Astrocyte of the spinal cord (primary cell): ENCODE results near the gene IL22RA2.

Experiments used
- DNase-seq: peaks from one replicate; pipeline ENCODE4 v3.0.0; 2011; ENCODE audit warnings: low read depth, low spot score
- H3K4me3 ChIP-seq: 2 replicates; pipeline ENCODE4 v1.5.1; 2011; ENCODE audit warnings: low read depth, mild to moderate bottlenecking, low read length, moderate library complexity
- CTCF ChIP-seq: IDR thresholded peaks from 2 replicates; pipeline ENCODE4 v1.5.1; 2012; ENCODE audit warnings: low read depth, mild to moderate bottlenecking, low read length, inconsistent platforms
- in situ Hi-C: cut with HindIII; loops from 2 replicates; pipeline ENCODE4 v1.10.0; 2017; ENCODE audit warnings: low sequenced_read_pairs

IL22RA2 gene

DNA sequence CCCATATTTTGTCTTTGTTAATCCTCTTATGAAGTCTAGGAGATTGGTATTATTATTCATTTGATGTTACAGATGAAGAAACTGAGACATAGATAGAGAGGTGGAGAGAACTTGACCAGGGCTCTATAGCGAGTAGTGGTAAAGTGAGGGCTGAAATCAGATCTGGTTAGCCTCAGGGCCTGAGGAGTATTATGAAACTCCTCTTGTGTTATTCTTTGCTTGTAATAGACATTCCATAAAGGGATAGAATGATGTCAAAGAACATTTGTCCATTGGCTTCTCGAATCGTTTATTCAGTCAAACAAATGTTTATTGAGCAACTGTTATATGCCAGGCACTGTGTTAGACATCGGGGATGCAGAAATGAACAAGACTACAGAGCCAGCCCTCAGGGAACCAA lies at the start of gene IL22RA2:
TSS of gene IL22RA2 (minus strand) at position 144 of the 400 bp plus-strand sequence. CDS start 11,895 bp downstream, outside the sequence.
- H3K4me3 ChIP-seq, result no peak within 1 kb of the TSS
- DNase-seq, result no peak
- in situ Hi-C loops, result no loop called here
- no peak for TF ChIP-seq CTCF

GRCh38 chr6:137222381-137222780 lies 48.9 kb upstream of the IL22RA2 start:
- H3K4me3 ChIP-seq, result no peak overlapping the region
- in situ Hi-C loops, result no loop called here
- TF ChIP-seq CTCF, result no peak
- no peak for DNase-seq

GRCh38 chr6:137219664-137220252 lies 46.3 kb upstream of the IL22RA2 start:
- DNase-seq, result no peak
- H3K4me3 ChIP-seq, result peak overlapping the region; percentile 92
- in situ Hi-C loops, result no loop called here
- TF ChIP-seq CTCF, result no peak

DNA sequence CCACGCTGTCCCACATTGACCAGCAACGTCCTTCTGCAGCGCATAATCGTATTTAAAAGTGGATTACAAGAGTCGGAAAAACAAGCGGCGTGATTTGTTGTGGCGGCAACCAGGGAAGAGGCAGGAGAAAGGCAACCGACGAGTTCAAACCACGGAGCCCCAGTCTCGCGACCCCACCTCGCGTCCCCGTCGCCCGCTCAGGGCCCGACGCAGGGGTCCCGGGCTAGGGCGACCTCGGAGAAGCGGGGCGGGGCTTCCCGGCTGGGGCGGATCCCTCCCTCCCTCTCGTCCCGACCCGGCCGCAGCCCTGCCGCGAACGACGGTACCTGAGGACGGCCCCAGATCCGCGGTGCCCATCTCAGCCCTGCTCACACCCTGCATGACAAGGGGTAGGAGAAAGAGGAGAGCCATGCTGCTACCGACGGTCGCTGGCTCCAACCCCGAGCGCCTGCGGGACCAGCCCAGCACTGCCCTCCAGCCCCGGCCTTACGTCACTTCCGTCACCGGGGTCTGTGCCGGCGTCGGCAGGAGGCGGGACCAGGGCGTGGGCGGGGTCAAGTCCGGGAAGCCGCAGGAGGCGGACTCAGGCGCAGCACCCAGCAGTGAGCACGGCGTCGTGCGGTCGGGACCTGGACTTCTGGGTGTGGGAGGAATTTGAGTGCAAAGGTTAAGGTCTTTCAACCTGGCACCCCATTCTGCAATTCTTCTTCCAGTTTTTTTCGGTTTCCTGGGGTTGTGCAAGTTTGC lies 45.6 kb upstream of the IL22RA2 start, which contains the start of gene IFNGR1:
TSS of gene IFNGR1 (minus strand) at position 469 of the 747 bp plus-strand sequence. CDS start at position 411, 58 bp downstream.
- no peak for TF ChIP-seq CTCF
- in situ Hi-C loops, result no loop called here
- peak within 1 kb of the TSS; percentile 92 for H3K4me3 ChIP-seq
- peak; percentile 94 for DNase-seq

- TF ChIP-seq CTCF, result no peak
- in situ Hi-C loops, result no loop called here
- DNase-seq, result peak; percentile 57
- peak overlapping the region; percentile 92 for H3K4me3 ChIP-seq
Observed at GRCh38 chr6:137218473-137218916, 45.1 kb upstream of the IL22RA2 start.

- peak; percentile 38 for DNase-seq
- in situ Hi-C loops, result no loop called here
- TF ChIP-seq CTCF, result no peak
- peak overlapping the region; percentile 92 for H3K4me3 ChIP-seq
Observed at GRCh38 chr6:137217801-137218472, 44.5 kb upstream of the IL22RA2 start.
